GM21515 (cell line): ENCODE measurements around the gene PRPF40B.

Experiments
- ATAC-seq: cut with Tn5 transposase; IDR thresholded peaks from one replicate; pipeline ENCODE4 v1.9.1; 2021; ENCODE audit not compliant: unreplicated experiment

Gene PRPF40B

DNA sequence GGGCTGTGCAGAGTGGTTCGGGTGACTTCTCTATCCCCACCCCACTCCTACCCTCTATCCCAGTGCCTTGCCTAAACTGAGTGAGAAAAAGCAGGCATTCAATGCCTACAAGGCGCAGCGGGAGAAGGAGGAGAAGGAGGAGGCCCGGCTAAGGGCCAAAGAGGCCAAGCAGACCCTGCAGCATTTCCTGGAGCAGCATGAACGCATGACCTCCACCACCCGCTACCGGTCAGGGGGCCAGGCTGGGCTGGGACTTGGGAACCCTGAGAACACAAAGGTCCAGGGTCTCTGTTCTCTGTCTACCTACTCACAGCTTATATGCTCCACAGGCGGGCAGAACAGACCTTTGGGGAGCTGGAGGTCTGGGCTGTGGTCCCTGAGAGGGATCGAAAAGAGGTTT lies 11.7 kb downstream of the PRPF40B start:
- ATAC-seq: no peak

- no peak for ATAC-seq
These were observed 12.3 kb downstream of the PRPF40B start for GRCh38 chr12:49635656-49636055.

GRCh38 chr12:49636574-49636973 lies 13.2 kb downstream of the PRPF40B start:
- ATAC-seq: no peak

DNA sequence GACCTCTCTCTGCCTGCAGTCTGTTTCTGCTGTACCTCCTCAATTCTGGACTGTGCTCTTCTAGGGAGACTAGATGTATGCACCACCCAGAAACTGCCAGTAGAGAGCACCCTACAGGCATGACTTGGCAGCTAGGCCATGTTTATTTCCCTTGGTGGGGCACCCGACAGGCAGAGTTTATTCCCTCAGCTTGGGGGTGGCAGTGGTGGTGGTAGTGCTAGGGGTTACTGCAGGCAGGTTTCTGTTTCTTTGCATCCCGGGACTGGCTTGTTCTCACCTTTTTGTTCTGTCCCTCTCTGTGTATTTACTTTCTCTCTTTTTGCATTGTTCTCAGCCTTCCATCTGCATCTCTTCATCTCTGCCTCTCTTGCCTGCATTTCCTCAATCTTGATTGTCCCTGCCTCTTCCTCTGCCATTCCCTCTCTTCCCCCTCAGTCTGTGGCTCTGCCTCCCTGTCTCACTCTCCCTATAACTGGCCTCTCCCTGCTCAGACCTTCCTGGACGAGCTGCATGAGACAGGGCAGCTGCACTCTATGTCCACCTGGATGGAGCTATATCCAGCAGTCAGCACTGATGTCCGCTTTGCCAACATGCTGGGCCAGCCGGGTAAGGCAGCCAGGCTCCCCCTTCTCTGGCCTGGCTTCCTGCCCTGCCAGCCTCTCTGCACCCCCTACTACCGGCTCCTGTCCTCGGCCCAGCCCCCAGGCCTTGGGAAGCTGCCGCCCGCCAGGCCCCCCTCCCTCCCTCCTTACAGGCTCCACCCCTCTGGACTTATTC lies 13.8 kb downstream of the PRPF40B start:
- no peak for ATAC-seq

DNA sequence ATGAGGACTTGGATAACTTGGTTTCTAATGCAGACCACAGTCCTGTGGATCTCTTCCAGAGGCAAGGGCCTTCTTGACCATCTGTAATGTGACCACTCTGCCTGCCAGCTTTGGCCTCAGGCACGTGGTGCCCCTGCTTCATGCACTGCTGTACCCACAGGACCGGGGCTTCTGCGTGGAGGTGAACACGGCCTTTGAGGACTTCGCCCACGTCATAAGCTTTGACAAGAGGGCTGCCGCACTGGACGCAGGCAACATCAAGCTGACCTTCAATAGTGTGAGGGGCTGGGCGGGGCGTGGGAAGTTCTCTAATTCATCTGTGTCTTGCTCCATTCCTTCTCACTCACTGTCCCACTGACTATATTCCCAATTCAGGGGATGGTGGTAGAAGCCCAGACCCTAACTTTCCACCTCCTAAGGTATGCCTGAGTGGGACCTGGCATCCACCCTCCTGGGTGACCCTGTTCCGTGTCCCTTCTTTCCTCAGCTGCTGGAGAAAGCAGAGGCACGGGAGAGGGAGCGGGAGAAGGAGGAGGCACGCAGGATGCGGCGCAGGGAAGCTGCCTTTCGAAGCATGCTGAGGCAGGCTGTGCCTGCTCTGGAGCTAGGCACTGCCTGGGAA lies 18.5 kb downstream of the PRPF40B start:
- ATAC-seq: no peak

- ATAC-seq: no peak
These were observed 19.0 kb downstream of the PRPF40B start for GRCh38 chr12:49642370-49642802.

GRCh38 chr12:49643135-49643534 lies 19.8 kb downstream of the PRPF40B start:
- no peak for ATAC-seq

GRCh38 chr12:49643961-49644619 lies 20.7 kb downstream of the PRPF40B start:
- no peak for ATAC-seq

GRCh38 chr12:49644620-49644994 lies 21.2 kb downstream of the PRPF40B start:
- no peak for ATAC-seq

DNA sequence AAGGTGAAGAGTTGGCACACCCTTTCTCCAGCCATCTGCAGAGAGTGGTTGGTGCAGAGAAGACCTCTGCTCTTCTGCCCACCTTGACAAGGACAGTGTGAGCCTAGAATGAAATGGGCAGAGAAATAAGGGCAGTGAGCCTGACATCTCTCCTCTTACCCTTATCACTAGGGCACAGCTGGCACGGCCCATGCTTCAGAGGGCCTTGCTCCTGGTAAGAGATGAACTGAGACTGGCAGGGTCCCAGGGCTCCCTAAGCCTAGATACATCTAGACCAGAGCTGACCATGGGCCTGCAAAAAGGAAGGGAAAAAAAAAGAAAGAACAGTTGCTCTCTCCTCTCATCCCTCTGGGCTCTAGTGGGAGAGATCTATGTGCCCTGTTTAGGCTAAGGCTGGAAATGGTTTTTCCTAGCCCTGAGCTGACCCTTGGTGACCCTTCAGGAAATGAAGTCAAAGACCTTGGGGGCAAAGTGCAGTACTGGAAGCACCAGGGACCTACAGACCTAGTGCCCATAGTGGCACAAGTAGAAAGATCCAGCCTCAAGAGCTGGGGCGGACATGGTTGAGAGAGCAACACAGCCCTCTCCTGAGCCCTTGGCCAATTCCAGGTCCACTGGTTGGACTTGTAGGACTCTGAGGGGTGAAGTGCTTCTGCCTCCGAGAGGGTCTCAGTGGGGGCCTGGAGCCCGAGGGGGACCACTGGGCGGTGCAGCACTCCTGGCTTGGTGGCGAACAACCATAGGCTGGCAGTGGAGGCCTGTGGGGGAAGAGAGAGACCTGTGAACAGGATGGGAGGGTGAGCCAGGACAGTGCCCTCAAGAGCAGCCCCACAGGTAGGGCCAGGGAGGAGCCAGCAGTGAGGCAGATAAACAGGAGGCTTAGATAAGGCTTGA lies 22.0 kb downstream of the PRPF40B start:
- ATAC-seq: no peak

DNA sequence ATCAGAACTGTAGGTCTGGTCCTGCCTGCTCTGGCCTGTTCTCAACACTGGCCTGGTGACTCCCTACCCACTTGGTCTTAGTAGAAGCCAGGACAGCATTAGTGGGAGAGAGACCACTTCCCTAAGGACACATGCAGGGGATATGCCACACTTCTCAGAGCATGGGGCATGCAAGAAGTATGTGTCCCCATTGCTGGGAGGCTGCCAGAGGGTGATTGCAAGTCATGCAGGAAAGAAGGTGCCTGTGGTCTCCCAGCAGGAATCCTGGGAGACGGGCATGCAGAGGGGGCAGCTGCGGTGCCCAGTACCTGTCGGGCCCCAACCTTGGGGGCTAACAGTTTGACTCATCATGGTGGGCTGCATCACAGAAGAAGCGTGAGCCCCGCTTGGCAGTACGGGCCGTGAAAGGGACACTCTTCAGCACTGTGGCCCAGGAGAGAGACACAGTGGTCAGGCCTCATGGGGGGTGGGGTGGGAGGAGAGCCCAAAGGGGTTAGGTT lies 23.0 kb downstream of the PRPF40B start:
- no peak for ATAC-seq

DNA sequence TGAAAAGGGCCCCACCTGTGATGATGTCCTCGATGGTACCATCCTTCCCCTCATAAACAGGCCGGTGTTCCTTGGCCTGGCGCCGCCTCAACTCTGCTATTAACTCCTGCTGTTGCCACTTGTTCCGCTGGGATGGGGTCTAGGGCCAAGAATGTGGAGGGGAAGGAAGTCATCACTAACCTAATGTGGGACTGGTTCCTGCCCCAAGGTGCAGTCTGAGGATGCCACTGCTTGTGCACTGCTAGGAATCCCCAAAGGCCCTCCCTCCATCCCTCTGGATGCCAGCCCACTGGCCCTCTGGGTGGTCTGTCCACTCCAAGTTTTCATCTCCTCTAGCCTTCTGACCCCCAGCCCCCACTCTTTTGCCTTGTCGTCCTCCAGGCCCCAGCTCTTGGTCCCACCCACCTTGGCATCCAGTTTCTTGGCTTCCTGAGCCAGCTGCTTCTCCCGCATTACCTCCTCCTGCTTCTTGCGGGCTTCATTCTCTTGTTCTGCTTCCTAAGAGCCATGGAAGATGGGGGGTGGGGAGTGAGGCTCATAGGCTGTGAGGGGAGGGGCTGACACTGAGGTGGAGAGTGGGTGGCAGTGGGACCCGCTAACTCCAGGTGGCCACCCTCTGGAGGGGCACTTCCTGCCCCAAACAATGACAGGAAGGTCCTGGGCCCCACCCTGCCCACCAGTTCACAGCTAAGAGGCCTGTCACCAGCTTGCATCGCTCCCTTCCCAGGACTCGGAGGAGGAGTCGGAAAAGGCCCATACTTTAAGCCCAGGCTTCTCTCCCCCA lies 23.7 kb downstream of the PRPF40B start:
- no peak for ATAC-seq

GRCh38 chr12:49647827-49648711 lies 24.7 kb downstream of the PRPF40B start:
- no peak for ATAC-seq

DNA sequence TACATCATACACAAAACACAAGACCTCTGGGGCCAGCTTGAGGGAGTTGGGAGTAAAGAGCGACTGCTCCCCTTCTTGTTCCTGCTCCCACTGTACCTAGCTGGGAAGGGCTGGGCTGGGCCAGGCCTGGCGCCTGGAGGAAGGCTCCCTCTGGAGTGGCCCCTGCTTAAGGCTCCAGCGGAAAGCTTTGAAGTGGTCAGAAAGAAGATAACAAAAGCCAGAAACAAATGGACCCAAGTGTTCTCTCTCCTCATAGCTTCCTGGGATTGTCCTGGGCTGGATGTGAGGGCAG lies 25.3 kb downstream of the PRPF40B start:
- ATAC-seq: no peak

- no peak for ATAC-seq
These were observed 26.1 kb downstream of the PRPF40B start for GRCh38 chr12:49649445-49649844.

- no peak for ATAC-seq
These were observed 26.5 kb downstream of the PRPF40B start for GRCh38 chr12:49649892-49650291.

- ATAC-seq: no peak
These were observed 28.5 kb downstream of the PRPF40B start for GRCh38 chr12:49651855-49652254.

GRCh38 chr12:49652921-49653520 lies 29.7 kb downstream of the PRPF40B start:
- no peak for ATAC-seq

DNA sequence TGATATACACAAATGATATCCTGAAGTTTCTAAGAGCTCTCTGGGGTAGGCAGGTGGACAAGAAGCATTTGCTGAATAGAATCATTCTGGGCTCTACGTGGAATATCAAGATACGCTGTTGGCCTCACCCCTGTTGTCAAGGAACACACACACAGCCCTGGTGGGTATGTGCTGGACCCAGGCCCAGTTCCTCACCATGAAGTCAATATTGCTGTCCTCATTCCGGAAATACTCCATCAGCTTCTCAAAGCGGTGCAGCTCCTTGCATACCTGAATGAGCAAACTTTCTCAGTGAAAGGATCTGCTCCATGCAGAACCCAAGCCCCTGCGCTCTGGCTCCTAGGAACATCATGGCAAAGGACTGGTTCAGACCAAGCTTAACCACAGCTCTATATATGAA lies 31.4 kb downstream of the PRPF40B start:
- ATAC-seq: no peak
